ENCODE measurements around the gene FCHO2.

FCHO2 gene

GRCh38 chr5:72940082-72940481 lies 15.8 kb upstream of the FCHO2 start:
- H4K20me1 ChIP-seq (ENCODE audit: insufficient read depth, low read length, poor library complexity, severe bottlenecking), result no peaks in the 10 kb centered on the region
- no peak overlapping the region for H3K4me2 ChIP-seq (ENCODE audit: low read depth, low read length, poor library complexity, severe bottlenecking)
- no peaks in the 10 kb centered on the region for H3K9me2 ChIP-seq (replicated peaks; ENCODE audit: low read depth, low read length)
- H3K27me3 ChIP-seq (ENCODE audit: insufficient read depth, low read length, poor library complexity, severe bottlenecking), result no peaks in the 10 kb centered on the region
- no peaks in the 10 kb centered on the region for H3K4me1 ChIP-seq (ENCODE audit: insufficient read depth, low read length, poor library complexity, severe bottlenecking)
- H3K9ac ChIP-seq (ENCODE audit: low read depth, low read length, poor library complexity, severe bottlenecking), result no peak overlapping the region
- H3K4me3 ChIP-seq (ENCODE audit: low read length, poor library complexity, severe bottlenecking), result no peak overlapping the region
- H3F3A ChIP-seq (ENCODE audit: low read depth), result no peaks in the 10 kb centered on the region
- no peaks in the 10 kb centered on the region for H3K79me2 ChIP-seq (ENCODE audit: insufficient read depth, low read length)
- no peaks in the 10 kb centered on the region for H3K36me3 ChIP-seq (ENCODE audit: insufficient read depth, low read length)
- no peaks in the 10 kb centered on the region for H3K9me3 ChIP-seq (ENCODE audit: insufficient read depth, low read depth, low read length)
- no peak overlapping the region for H2AFZ ChIP-seq (ENCODE audit: low read length)
- TF ChIP-seq EZH2phosphoT487 (IDR thresholded peaks at IDR 0.05; ENCODE audit: borderline replicate concordance), result no peak
- no peak for TF ChIP-seq CTCF (conservative IDR thresholded peaks at IDR 0.05; ENCODE audit: low read length)

GRCh38 chr5:72943307-72943706 lies 12.5 kb upstream of the FCHO2 start:
- H3K27me3 ChIP-seq (ENCODE audit: insufficient read depth, low read length, poor library complexity, severe bottlenecking), result no peaks in the 10 kb centered on the region
- H3K9me3 ChIP-seq (ENCODE audit: insufficient read depth, low read depth, low read length), result no peaks in the 10 kb centered on the region
- TF ChIP-seq EZH2phosphoT487 (IDR thresholded peaks at IDR 0.05; ENCODE audit: borderline replicate concordance) (no peak), CTCF (conservative IDR thresholded peaks at IDR 0.05; ENCODE audit: low read length) (no peak)
- no peaks in the 10 kb centered on the region for H3K79me2 ChIP-seq (ENCODE audit: insufficient read depth, low read length)
- no peaks in the 10 kb centered on the region for H3K9me2 ChIP-seq (replicated peaks; ENCODE audit: low read depth, low read length)
- no peaks in the 10 kb centered on the region for H3K4me1 ChIP-seq (ENCODE audit: insufficient read depth, low read length, poor library complexity, severe bottlenecking)
- H3K36me3 ChIP-seq (ENCODE audit: insufficient read depth, low read length), result no peaks in the 10 kb centered on the region
- H3K4me2 ChIP-seq (ENCODE audit: low read depth, low read length, poor library complexity, severe bottlenecking), result no peak overlapping the region
- H2AFZ ChIP-seq (ENCODE audit: low read length), result no peak overlapping the region
- no peaks in the 10 kb centered on the region for H3F3A ChIP-seq (ENCODE audit: low read depth)
- H3K9ac ChIP-seq (ENCODE audit: low read depth, low read length, poor library complexity, severe bottlenecking), result no peak overlapping the region
- no peaks in the 10 kb centered on the region for H4K20me1 ChIP-seq (ENCODE audit: insufficient read depth, low read length, poor library complexity, severe bottlenecking)
- no peak overlapping the region for H3K4me3 ChIP-seq (ENCODE audit: low read length, poor library complexity, severe bottlenecking)

GRCh38 chr5:72947498-72947897 lies 8.3 kb upstream of the FCHO2 start:
- Histone ChIP-seq H3K4me1 (ENCODE audit: insufficient read depth, low read length, poor library complexity, severe bottlenecking) (no peaks in the 10 kb centered on the region), H3K27me3 (ENCODE audit: insufficient read depth, low read length, poor library complexity, severe bottlenecking) (no peaks in the 10 kb centered on the region), H3K9me2 (replicated peaks; ENCODE audit: low read depth, low read length) (no peaks in the 10 kb centered on the region), H3K36me3 (ENCODE audit: insufficient read depth, low read length) (no peaks in the 10 kb centered on the region), H3K4me2 (ENCODE audit: low read depth, low read length, poor library complexity, severe bottlenecking) (no peak overlapping the region), H3K79me2 (ENCODE audit: insufficient read depth, low read length) (no peaks in the 10 kb centered on the region), H2AFZ (ENCODE audit: low read length) (no peak overlapping the region), H3F3A (ENCODE audit: low read depth) (no peaks in the 10 kb centered on the region), H3K9me3 (ENCODE audit: insufficient read depth, low read depth, low read length) (no peaks in the 10 kb centered on the region), H3K4me3 (ENCODE audit: low read length, poor library complexity, severe bottlenecking) (no peak overlapping the region), H4K20me1 (ENCODE audit: insufficient read depth, low read length, poor library complexity, severe bottlenecking) (no peaks in the 10 kb centered on the region), H3K9ac (ENCODE audit: low read depth, low read length, poor library complexity, severe bottlenecking) (no peak overlapping the region)
- TF ChIP-seq CTCF (conservative IDR thresholded peaks at IDR 0.05; ENCODE audit: low read length) (no peak), EZH2phosphoT487 (IDR thresholded peaks at IDR 0.05; ENCODE audit: borderline replicate concordance) (no peak)

Measured in Loucy (cell line).